ENCODE results near the gene HDGFL2.

The HDGFL2 gene

GRCh38 chr19:4537953-4538600, 66.0 kb downstream of the HDGFL2 start:
- Histone ChIP-seq H3K9ac (ENCODE audit: low read length) (no peak overlapping the region), H3K27me3 (replicated peaks; ENCODE audit: insufficient read depth, low read length) (peaks cover 86% of the 10 kb centered on the region), H4K20me1 (ENCODE audit: insufficient read depth, low read length) (no peaks in the 10 kb centered on the region), H3K9me2 (replicated peaks; ENCODE audit: insufficient read depth, low read length) (no peaks in the 10 kb centered on the region), H3K36me3 (replicated peaks; ENCODE audit: insufficient read depth, low read length) (no peaks in the 10 kb centered on the region), H3K9me3 (replicated peaks; ENCODE audit: insufficient read depth, low read length) (no peaks in the 10 kb centered on the region), H3F3A (ENCODE audit: insufficient read depth, low read length) (no peaks in the 10 kb centered on the region), H2AFZ (ENCODE audit: low read length) (no peak overlapping the region), H3K4me2 (ENCODE audit: low read depth, low read length) (no peak overlapping the region), H3K27ac (ENCODE audit: low read length) (no peak overlapping the region), H3K4me3 (ENCODE audit: low read length) (no peak overlapping the region), H3K79me2 (ENCODE audit: low read length) (no peaks in the 10 kb centered on the region), H3K4me1 (ENCODE audit: low read length) (peaks cover 5% of the 10 kb centered on the region; the same call in 1 of the 2 replicates)
- no peak for DNase-seq
- TF ChIP-seq CTCF (IDR thresholded peaks at IDR 0.05; ENCODE audit: low read length) (no peak), EZH2 (optimal IDR thresholded peaks at IDR 0.05; ENCODE audit: low read depth, low read length) (no peak), EZH2phosphoT487 (IDR thresholded peaks at IDR 0.05; ENCODE audit: low read length) (no peak)

GRCh38 chr19:4538601-4538954, 66.5 kb downstream of the HDGFL2 start:
- H4K20me1 ChIP-seq (ENCODE audit: insufficient read depth, low read length), result no peaks in the 10 kb centered on the region
- no peak overlapping the region for H3K4me2 ChIP-seq (ENCODE audit: low read depth, low read length)
- TF ChIP-seq EZH2 (optimal IDR thresholded peaks at IDR 0.05; ENCODE audit: low read depth, low read length) (no peak), EZH2phosphoT487 (IDR thresholded peaks at IDR 0.05; ENCODE audit: low read length) (no peak), CTCF (IDR thresholded peaks at IDR 0.05; ENCODE audit: low read length) (no peak)
- no peak overlapping the region for H3K27ac ChIP-seq (ENCODE audit: low read length)
- H3K27me3 ChIP-seq (replicated peaks; ENCODE audit: insufficient read depth, low read length), result peaks cover 81% of the 10 kb centered on the region
- no peaks in the 10 kb centered on the region for H3K9me2 ChIP-seq (replicated peaks; ENCODE audit: insufficient read depth, low read length)
- H3K4me3 ChIP-seq (ENCODE audit: low read length), result no peak overlapping the region
- no peaks in the 10 kb centered on the region for H3K79me2 ChIP-seq (ENCODE audit: low read length)
- no peak overlapping the region for H2AFZ ChIP-seq (ENCODE audit: low read length)
- no peaks in the 10 kb centered on the region for H3K36me3 ChIP-seq (replicated peaks; ENCODE audit: insufficient read depth, low read length)
- DNase-seq, result no peak
- H3K4me1 ChIP-seq (ENCODE audit: low read length), result peaks cover 5% of the 10 kb centered on the region; the same call in 1 of the 2 replicates
- no peak overlapping the region for H3K9ac ChIP-seq (ENCODE audit: low read length)
- no peaks in the 10 kb centered on the region for H3K9me3 ChIP-seq (replicated peaks; ENCODE audit: insufficient read depth, low read length)
- H3F3A ChIP-seq (ENCODE audit: insufficient read depth, low read length), result no peaks in the 10 kb centered on the region

GRCh38 chr19:4539169-4539692, 67.1 kb downstream of the HDGFL2 start:
- H3K4me3 ChIP-seq (ENCODE audit: low read length), result no peak overlapping the region
- H3K4me2 ChIP-seq (ENCODE audit: low read depth, low read length), result no peak overlapping the region
- H3K9me3 ChIP-seq (replicated peaks; ENCODE audit: insufficient read depth, low read length), result no peaks in the 10 kb centered on the region
- TF ChIP-seq CTCF (IDR thresholded peaks at IDR 0.05; ENCODE audit: low read length), result no peak
- TF ChIP-seq EZH2phosphoT487 (IDR thresholded peaks at IDR 0.05; ENCODE audit: low read length), result no peak
- no peak for TF ChIP-seq EZH2 (optimal IDR thresholded peaks at IDR 0.05; ENCODE audit: low read depth, low read length)
- no peak for DNase-seq
- no peak overlapping the region for H3K9ac ChIP-seq (ENCODE audit: low read length)
- no peak overlapping the region for H2AFZ ChIP-seq (ENCODE audit: low read length)
- no peak overlapping the region for H3K27ac ChIP-seq (ENCODE audit: low read length)
- H3K27me3 ChIP-seq (replicated peaks; ENCODE audit: insufficient read depth, low read length), result peaks cover 75% of the 10 kb centered on the region
- peaks cover 5% of the 10 kb centered on the region; the same call in 1 of the 2 replicates for H3K4me1 ChIP-seq (ENCODE audit: low read length)
- no peaks in the 10 kb centered on the region for H3K79me2 ChIP-seq (ENCODE audit: low read length)
- H3K9me2 ChIP-seq (replicated peaks; ENCODE audit: insufficient read depth, low read length), result no peaks in the 10 kb centered on the region
- H4K20me1 ChIP-seq (ENCODE audit: insufficient read depth, low read length), result no peaks in the 10 kb centered on the region
- H3K36me3 ChIP-seq (replicated peaks; ENCODE audit: insufficient read depth, low read length), result no peaks in the 10 kb centered on the region
- H3F3A ChIP-seq (ENCODE audit: insufficient read depth, low read length), result no peaks in the 10 kb centered on the region
